Neural cell (in vitro differentiated cells): Measurements from ENCODE around the gene CLC.

Experiments used
- EP300 ChIP-seq: fragments of 450-650 bp; conservative IDR thresholded peaks from 2 replicates; pipeline ENCODE4 v1.6.1; 2014; ENCODE audit warnings: antibody characterized with exemption, mild to moderate bottlenecking, moderate library complexity; ENCODE audit not compliant: poor library complexity, severe bottlenecking
- EZH2 ChIP-seq: fragments of 200-600, 300-800 bp; shearing (Covaris generic), sonication (generic); IDR thresholded peaks from 2 replicates; pipeline ENCODE4 v1.6.1; 2014; ENCODE audit warnings: antibody characterized with exemption, low read length, borderline replicate concordance, mild to moderate bottlenecking; ENCODE audit not compliant: insufficient read depth, poor library complexity, severe bottlenecking
- RAD21 ChIP-seq: fragments of 450-650 bp; conservative IDR thresholded peaks from 2 replicates; pipeline ENCODE4 v1.6.1; 2014; ENCODE audit warnings: antibody characterized with exemption, mild to moderate bottlenecking, moderate library complexity
- TF ChIP-seq, protein P1 (sequence below): fragments of 450-650 bp; IDR thresholded peaks from 2 replicates; pipeline ENCODE4 v1.5.1; 2014; ENCODE audit warnings: antibody characterized with exemption, mild to moderate bottlenecking, moderate library complexity; ENCODE audit not compliant: poor library complexity, severe bottlenecking

DNA sequence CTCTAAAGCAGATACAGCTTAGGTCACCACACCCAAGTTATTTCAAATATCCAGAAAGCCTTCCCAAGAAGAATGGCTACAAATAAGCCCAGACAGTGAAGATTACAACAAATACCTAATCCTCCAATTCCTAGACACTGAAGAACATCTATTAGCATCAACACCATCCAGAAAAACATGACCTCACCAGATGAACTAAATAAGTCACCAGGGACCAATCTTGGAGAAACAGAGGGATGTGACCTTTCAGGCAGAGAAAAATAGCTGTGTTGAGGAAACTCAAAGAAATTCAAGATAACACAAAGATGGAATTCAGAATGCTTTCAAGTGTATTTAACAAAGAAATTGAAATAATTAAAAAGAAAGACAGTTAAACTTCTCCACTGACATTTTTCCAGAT lies 15.0 kb upstream of the CLC start:
- TF ChIP-seq, protein P1, sequence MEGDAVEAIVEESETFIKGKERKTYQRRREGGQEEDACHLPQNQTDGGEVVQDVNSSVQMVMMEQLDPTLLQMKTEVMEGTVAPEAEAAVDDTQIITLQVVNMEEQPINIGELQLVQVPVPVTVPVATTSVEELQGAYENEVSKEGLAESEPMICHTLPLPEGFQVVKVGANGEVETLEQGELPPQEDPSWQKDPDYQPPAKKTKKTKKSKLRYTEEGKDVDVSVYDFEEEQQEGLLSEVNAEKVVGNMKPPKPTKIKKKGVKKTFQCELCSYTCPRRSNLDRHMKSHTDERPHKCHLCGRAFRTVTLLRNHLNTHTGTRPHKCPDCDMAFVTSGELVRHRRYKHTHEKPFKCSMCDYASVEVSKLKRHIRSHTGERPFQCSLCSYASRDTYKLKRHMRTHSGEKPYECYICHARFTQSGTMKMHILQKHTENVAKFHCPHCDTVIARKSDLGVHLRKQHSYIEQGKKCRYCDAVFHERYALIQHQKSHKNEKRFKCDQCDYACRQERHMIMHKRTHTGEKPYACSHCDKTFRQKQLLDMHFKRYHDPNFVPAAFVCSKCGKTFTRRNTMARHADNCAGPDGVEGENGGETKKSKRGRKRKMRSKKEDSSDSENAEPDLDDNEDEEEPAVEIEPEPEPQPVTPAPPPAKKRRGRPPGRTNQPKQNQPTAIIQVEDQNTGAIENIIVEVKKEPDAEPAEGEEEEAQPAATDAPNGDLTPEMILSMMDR: no peak
- no peak for TF ChIP-seq EP300
- TF ChIP-seq RAD21: no peak
- no peak for TF ChIP-seq EZH2
